Stimulated activated CD4-positive, alpha-beta T cell treated with anti-CD3 and anti-CD28 coated beads, Interleukin-12 subunit alpha, Interleukin-12 subunit beta, amount 100 ng/mL, for 48 hours (primary cell): Measurements from ENCODE around the gene RPL14.
A peak's percentile ranks its signal among the peaks of the same experiment; 100 is the strongest.
"Not testable (repeated sequence)": the region's sequence is repeated elsewhere in the genome, so short reads cannot be mapped to it uniquely, and the experiment has no call there.

Source experiments
- DNase-seq, 3 donors: peaks; one replicate each; pipeline ENCODE4 v3.0.0-alpha.2; 2020; ENCODE audit warnings: low read depth in 2 of 3, low spot score in 1 of 3

Gene RPL14

DNA sequence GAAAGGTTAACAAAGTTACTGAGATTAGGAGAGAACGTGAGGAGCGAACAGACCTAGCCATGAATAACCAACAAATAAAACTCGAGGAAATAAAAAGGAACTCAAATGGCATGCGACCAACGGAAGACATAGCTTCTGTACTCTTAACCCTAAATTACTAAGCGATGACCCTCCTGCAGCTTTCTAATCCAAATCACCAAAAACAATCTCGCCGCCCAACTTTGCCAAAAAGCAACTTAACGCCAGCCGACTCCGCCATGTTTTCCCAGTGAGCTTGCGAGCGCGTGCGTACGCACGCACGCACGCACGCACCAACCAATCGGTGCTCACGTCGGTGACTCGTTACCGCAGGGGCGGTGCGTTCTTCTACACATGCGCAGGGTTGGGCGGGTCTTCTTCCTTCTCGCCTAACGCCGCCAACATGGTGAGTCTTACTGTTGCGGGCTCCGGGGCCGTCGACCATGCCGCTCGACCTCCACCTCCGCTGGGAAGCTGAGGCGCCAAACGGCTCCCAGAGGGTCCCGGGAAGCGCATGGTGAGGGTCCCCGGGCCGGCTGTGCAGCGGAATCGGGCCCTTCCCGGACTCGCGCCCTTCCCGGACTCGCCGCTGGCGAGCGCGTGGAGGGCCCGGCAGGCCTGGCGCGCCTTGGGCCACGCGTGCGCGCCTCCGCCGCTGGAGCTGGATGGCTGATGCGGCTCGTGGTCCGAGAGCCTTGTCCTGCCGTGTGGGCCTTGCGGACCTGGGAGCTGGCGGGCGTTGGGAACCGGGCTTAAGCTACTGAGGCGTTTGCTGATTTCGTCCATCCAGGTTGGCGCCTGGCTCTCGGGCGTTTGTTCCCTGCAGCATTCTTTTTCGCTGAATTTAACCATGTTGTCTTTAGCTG, at the start of gene RPL14:
TSS of gene RPL14 (plus strand) at position 400 of the 884 bp plus-strand sequence. CDS start at position 533, 133 bp downstream.
- peak; percentile 86 to 92 (median 91) for DNase-seq

DNA sequence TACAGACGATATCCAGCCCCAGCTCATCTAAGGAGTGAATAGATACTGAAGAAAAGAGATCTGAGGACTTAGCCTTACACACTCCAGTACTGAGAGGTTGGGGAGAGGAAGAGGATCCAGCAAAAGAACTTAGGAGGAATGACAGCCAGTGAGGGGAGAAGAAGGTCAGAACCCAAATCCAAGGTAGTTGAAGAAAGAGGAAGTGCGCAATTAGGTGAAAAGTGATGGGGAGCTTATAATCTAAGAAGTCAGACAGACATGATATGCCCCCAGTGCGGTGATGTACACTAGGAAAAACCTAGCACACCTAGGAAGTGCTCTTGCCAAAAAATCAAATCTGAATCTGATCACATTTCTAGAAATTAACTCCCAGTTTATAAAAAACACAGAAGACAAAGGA, 49.5 kb upstream of the RPL14 start:
- DNase-seq = no peak

DNA sequence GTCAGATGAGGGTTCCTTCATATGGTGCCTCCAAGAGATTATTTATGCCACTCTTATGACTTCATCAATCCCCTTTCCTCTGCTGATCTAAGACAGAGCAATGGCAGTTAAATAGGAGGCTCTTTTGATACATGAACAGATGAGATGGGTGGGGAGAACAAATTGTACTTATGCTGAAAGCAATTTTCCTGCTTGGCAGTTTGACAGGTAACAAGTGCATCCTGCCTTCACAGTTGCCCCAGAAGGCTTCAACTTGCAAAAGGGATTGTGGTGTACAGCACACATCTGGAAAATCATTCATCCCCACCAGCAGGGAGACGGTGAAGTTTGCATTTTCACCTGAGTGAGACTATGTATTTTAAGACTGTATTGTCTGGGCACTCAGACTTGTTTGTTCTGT, 42.9 kb upstream of the RPL14 start:
- no peak for DNase-seq

DNA sequence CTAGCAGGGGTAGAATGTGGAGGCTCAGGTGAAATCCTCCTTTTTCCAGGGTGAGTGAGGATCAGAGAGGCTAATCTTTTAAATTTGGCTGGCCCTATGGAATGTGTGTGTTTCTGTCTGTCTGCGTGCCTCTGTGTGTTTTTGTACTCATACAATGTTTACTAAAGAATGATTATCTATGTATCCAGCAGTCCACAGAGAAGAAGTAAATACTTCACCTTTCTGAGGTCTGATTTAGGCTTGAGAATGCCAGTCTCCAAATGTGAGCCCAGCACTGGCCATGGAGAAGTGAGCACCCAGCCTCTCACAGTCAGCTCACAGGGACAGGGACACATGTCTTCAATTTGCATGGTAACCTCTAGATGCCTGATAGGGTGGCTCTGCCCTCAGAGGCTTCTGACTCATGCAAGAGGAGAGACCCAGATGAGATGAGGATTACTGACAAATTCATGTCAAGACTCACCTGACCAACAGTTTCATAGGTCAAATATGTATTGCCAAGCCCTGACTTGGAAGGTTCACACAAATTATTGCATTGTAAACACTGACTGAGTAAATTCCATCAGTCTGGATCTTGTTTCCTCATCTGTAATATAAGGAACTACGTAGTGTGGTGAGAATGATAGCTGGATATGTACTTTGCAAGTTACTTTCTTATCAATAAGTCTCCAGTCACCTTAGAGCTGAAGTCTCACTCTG, 39.1 kb upstream of the RPL14 start:
- no peak for DNase-seq

DNA sequence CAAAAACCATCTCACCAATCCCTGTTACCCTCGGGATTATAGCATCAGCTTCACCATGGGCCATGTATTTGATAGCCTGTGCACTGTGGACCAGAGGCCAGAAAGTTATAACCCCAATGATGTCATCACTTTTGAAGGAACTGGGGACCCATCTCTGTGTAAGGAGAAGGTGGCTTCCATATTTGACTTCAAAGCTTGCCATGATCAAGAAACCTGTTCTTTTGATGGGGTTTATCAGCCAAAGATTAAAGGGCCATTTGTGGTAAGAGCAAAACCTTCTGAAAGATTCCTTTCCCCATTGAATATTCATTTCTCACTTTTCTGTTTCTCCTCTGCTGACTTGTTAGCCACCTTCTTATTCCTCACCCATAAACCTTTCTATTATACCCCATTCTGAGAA, 34.3 kb upstream of the RPL14 start:
- no peak for DNase-seq

DNA sequence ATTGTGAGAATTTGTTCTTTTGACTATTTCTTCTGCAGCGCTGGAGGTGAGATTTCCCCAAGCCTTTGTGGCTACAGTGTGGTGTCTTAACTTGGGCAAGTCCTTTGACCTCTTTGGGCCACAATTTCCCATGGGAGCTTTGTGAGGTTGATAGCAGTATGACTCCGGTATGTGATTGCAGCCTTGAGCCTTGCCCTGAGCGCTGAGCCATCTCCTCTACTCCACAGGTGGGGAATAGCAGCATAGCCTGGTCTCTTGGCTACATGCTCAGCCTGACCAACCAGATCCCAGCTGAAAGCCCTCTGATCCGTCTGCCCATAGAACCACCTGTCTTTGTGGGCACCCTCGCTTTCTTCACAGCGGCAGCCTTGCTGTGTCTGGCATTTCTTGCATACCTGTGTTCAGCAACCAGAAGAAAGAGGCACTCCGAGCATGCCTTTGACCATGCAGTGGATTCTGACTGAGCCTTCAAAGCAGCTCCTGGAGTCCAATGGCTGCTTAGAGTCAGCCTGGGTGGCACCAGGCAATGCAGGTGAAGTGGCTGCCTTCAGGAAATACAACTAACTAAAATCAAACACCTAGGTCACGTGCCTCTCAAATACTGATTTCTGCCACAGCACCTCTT, 30.0 kb upstream of the RPL14 start:
- no peak for DNase-seq

DNA sequence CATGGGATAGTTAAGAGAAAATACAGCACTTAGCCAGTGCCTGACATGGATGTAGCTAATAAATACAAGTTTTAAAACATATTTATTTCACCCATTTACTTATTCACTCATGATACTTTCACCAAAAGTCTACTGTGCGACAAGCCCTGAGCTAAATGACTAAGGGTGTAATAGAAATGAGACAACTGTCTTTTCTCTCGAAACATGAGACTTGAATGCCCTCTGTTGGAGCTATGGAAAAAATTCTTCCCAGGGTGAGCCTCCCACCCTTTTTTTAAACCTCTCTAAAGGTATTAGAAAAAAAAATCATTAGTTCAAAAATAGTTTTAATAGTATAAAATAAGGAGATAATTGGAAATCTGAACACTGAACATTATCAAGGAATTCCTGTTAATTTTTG, 24.3 kb upstream of the RPL14 start:
- DNase-seq = no peak

DNA sequence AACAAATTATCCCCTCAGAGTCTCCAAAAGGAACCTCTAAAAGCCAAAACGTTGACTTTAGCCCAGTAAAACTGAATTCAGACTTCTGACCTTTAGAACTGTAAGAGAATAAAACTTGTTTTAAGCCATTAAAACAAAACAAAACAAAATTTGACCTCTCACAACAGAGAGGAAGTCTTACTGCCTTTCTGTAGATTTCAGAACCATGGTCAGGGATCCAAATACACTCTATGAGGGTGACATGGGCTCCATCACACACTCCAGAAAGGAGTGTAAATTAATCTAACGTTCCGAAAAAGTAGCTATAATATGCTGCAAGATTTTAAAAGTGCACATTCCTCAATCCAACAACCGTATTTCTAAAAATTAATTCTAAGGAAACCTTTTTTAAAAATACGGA, 19.2 kb upstream of the RPL14 start:
- DNase-seq = no peak

DNA sequence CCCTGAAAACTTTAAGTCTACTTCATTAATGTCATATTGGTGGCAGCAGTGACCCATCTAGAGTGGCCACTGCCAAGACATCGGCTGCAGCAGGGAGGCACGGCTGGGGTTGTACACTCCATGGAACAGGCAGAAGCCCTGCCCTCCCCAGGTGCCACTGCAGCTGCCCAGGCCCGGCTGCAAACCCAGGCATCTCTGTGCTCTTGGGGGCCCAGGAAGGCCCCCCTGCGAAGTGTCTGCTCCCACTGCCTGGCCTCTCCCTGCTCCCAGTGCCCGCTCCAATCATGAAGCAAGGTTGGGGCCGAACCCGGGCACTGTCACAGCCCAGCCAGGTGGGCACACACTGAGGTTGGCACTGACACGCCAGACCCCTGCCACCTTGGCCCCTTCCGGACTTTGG, 12.1 kb upstream of the RPL14 start:
- no peak for DNase-seq

DNA sequence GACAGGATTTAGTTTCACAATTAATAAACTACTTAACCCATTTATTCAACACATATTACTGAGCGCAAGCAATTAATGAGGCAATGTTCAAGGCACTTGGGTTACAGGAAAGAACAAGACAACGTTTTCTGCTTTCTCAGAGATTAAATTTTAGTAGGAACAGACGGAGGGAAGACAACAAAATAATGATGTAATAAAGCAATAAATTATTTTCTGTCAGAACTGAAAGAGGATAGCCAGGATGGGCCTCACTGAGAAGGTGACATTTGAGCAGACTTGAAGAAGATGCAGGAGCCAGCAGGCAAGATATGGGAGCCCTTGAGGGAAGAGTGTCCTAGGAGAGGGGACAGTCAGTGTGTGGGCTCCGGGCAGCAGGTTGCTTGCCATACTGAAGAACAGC, 11.3 kb upstream of the RPL14 start:
- DNase-seq = no peak

DNA sequence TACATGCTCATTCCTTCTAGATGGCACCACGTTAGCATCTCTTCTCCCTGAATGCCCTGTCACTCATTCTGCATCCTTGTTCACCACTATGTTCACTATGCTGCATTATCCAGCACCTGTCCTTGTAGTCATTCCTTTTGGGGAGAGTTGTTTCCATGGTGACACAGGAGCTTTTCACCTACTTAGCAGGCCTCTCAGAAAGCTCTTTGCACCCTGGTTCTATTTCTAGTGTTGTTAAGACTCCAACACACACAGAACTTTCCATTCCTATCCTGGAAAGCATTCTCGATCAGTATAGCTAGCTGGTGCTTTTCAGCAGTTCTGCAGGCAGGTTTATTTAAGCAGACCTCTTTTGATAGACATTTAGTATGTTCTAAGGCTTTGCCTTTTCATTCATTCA, 6.7 kb upstream of the RPL14 start:
- DNase-seq = no peak

DNA sequence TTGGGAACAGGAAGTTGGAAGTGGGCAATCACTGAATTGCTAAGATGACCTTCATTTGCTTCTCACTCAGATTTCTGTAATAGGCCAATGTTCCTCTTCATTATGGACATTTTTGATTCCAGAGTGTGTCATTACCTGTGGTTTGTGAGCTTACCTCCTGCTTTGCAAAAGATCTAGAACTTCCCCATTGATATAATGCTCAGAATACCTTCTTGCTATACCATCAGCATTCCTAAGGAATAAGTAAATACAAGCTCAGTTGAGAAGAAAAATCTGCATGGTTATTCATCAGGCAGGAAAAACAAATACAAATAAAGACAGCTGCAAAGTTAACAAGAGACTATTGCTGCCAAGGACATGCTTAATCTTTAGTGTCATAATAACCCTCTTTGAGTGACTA, 5.6 kb upstream of the RPL14 start:
- no peak for DNase-seq

DNA sequence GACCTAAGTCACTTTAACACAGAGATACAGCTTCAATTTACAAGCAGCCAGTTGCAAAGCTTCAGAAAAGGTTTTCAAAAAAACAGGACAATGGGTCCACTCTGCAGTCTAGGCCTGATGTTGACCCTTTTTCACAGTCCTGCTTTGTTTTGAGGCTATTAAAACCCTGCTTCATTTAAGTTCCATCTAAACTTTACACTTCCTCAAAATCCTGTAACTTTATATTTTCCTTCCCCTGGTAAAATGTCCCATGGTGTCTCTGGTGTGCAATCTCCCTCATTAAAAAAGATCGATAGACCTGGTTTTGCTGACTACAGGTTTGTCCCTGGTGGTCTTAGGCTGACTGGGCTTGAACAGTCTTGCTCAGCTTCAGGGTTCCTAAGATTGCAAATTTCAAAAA, 5.1 kb upstream of the RPL14 start:
- DNase-seq = no peak

DNA sequence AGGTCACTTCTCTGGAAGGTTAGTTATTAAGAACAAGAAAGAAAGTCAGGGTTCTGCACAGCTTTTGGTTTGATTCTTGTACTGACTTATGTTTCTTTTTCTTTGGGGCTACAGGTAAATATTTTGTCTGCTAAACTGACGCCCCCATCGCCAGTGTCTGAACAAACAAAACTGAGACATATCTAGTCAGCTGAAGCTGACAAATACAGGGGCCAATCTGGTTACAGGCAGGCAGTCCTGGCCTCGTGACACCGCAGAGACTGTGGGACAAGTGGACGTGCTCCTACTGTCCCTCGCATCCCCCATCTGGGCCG, 4.6 kb upstream of the RPL14 start:
- no peak for DNase-seq

DNA sequence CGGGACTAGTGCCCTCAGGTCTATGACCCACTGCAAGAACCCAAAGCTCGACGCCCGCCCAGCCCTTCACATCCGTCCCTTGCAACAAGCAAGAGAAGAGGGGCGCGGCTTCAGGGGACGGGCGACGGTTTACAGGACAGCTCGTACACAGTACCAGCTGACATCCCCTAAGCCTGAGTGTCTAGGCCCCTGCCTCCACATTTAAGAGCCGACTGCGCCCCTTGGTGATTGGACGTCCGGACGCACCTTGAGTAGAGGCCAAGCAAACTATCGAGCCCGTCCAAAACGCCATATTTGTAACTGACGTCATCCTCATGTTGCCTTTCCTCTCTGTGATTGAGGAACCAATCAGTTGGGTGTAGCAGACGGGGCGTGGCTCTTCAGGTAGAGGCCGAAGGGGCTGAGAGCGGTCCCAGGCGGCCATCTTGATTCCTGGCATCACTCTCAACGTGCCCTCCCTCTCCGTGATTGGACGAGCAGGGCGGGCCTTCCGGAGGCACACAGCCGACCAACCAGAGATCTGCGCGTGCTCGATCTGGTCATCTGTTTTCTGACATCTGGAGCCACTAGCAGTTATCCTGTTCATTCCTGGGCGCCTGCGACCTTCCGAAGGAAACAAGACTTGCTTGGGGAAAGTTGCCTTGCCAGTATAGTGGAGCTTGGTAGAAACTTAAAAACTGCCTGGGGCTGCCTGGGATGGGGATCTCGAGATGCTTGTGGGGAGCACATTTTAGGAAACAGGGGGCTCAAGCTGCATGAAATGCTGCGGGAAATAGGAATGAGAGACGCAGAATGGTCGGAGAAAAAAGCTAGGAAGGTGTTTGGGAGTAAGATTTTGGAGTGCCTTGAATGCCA, 4.0 kb upstream of the RPL14 start:
- peak; percentile 90 to 94 (median 92) for DNase-seq

DNA sequence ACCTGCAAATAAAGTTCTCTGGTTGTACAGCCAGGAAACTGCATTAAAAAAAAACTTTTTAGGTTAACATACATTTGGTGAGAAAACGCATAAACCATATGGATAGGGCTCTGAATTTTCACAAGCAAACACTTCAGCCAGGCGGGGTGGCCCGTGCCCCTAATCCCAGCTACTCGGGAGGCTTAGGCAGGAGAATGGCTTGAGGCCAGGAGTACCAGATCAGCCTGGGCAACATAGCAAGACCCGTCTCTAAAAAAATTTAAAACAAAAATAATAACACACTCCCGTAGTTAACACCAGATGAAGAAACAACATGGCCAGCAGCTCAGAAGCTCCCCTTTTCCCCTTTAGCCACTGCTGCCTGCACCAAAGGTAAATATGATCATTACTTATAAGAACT, 3.2 kb upstream of the RPL14 start:
- no peak for DNase-seq

DNA sequence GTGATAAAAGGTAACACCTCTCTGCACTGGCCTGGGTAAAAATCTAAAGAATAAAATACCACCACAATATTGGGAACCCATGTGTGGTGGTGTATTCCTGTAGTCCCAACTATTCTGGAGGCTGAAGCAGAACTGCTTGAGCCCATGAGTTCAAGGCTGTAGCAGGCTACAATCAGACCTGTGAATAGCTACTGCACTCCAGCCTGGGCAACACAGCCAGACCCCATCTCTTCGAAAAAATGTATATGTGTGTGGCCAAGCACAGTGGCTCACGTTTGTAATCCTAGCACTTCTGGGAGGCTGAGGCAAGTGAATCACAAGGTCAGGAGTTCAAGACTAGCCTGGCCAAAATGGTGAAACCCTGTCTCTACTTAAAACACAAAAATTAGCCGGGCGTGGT, 1.8 kb upstream of the RPL14 start:
- no peak for DNase-seq

DNA sequence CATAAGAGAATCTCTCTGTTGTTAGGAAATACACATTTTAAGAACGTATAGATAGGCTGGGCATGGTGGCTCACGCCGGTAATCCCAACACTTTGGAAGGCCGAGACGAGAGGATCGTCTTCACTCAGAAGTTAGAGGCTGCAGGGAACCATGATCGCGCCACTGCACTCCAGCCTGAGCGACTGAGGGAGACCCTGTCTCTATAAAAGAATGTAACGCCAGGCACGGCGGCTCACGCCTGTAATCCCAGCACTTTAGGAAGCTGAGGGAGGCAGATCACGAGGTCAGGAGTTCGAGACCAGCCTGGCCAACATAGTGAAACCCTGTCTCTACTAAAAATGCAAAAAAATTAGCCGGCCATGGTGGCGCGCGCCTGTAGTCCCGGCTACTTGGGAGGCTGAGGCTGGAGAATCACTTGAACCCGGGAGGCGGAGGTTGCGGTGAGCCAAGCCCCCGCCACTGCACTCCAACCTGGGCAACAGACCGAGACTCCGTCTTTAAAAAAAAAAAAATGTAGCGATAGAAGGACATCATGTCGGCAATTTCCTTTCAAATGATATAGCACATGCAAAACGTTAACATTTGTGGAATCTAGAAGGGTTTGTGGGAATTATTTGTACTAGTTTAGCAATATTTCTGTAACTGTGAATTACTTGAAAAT, 730 bp upstream of the RPL14 start:
- DNase-seq = no peak

DNA sequence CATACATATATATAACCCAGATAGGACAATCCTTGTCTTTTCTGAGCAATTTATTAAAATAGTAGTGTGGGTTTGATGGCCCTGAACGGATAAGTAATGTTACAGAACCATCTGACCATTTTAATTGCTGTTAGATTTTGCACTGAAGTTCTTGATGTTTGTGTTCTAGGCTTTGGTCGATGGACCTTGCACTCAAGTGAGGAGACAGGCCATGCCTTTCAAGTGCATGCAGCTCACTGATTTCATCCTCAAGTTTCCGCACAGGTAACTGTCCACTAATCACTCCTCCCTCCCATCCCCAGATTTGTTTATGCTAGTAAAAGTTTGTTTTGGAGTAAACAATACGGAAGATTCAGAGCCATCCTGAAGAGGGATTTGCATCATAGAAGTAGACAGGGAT, 1.3 kb downstream of the RPL14 start:
- DNase-seq = no peak

DNA sequence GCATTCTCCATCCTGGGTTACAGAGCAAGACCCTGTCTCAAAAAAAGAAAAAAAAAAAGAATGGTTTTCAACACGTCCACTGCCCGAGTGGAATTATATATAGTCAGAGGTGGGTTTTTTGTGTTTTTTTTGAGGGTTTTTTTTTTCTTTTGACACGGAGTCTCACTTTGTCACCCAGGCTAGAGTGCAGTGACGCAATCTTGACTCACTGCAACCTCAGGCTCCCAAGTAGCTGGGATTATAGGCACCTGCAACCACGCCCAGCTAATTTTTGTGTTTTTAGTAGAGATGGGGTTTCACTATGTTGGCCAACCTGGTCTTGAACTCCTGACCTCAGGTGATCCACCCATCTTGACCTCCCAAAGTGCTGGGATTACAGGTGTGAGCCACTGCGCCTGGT, 3.3 kb downstream of the RPL14 start:
- DNase-seq = not testable (repeated sequence)

DNA sequence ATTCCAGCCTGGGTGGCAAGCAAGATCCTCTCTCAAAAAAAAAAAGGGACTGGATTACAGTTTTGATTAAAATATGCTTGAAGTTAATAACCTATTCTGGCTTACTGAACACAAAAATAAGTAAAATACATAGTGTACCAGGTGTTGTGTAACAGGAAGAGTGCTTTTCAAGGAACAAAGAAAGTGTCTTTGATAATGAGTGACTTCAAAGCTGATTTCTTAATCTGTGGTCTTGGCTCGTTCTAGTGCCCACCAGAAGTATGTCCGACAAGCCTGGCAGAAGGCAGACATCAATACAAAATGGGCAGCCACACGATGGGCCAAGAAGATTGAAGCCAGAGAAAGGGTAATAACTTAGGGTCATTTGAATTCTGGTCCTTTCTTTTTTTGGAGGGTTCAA, 4.0 kb downstream of the RPL14 start:
- DNase-seq = no peak
